OCI-LY1 (cell line): ENCODE data around the gene CEACAM19.

ENCODE experiments used
- H2AFZ ChIP-seq: fragments of 200-600 bp; sonication (generic), shearing (Covaris generic); 2 replicates; pipeline ENCODE4 v1.6.0; 2014; ENCODE audit warnings: antibody characterized with exemption, mild to moderate bottlenecking, low read length
- H3F3A ChIP-seq: fragments of 200-600 bp; sonication (generic), shearing (Covaris generic); 2 replicates; pipeline ENCODE4 v1.6.0; 2014; ENCODE audit warnings: mild to moderate bottlenecking, antibody characterized with exemption, low read length, moderate library complexity; ENCODE audit not compliant: insufficient read depth
- H3K27ac ChIP-seq: fragments of 200-600 bp; sonication (generic); 2 replicates; pipeline ENCODE4 v1.5.1; 2014; ENCODE audit warnings: low read length, mixed run types, mild to moderate bottlenecking, low read depth; ENCODE audit not compliant: poor library complexity, severe bottlenecking
- H3K27me3 ChIP-seq: fragments of 200-600 bp; sonication (generic); 2 replicates; pipeline ENCODE4 v1.6.0; 2014; ENCODE audit warnings: antibody characterized with exemption, mild to moderate bottlenecking, low read length, moderate library complexity; ENCODE audit not compliant: insufficient read depth
- H3K36me3 ChIP-seq: fragments of 200-600 bp; sonication (generic); 2 replicates; pipeline ENCODE4 v1.6.1; 2014; ENCODE audit warnings: mild to moderate bottlenecking, antibody characterized with exemption, low read length, moderate library complexity, mixed read lengths; ENCODE audit not compliant: insufficient read depth
- H3K4me1 ChIP-seq: fragments of 200-600 bp; sonication (generic); 2 replicates; pipeline ENCODE4 v1.5.1; 2014; ENCODE audit warnings: mild to moderate bottlenecking, low read length, moderate library complexity; ENCODE audit not compliant: insufficient read depth, severe bottlenecking
- H3K4me2 ChIP-seq: fragments of 200-600 bp; sonication (generic), shearing (Covaris generic); 2 replicates; pipeline ENCODE4 v1.6.1; 2014; ENCODE audit warnings: low read length
- H3K4me3 ChIP-seq: fragments of 200-600 bp; sonication (generic); 2 replicates; pipeline ENCODE4 v1.5.1; 2014; ENCODE audit warnings: low read length, low read depth, mild to moderate bottlenecking, mixed read lengths; ENCODE audit not compliant: poor library complexity, severe bottlenecking
- H3K79me2 ChIP-seq: fragments of 200-600 bp; shearing (Covaris generic); 2 replicates; pipeline ENCODE4 v1.6.1; 2016; ENCODE audit warnings: mixed run types, low read length, mixed read lengths; ENCODE audit not compliant: insufficient read depth
- H3K9ac ChIP-seq: fragments of 200-600 bp; sonication (generic), shearing (Covaris generic); 2 replicates; pipeline ENCODE4 v1.6.1; 2014; ENCODE audit warnings: mild to moderate bottlenecking, low read length, mixed read lengths
- H3K9me2 ChIP-seq: fragments of 200-600 bp; sonication (generic), shearing (Covaris generic); 2 replicates; pipeline ENCODE4 v1.6.1; 2014; ENCODE audit warnings: low read depth, mild to moderate bottlenecking, low read length, mixed read lengths
- H3K9me3 ChIP-seq: fragments of 200-600 bp; shearing (Covaris generic); 2 replicates; pipeline ENCODE4 v1.6.1; 2014; ENCODE audit warnings: low read length, mixed read lengths
- H4K20me1 ChIP-seq: fragments of 200-600 bp; sonication (generic), shearing (Covaris generic); 2 replicates; pipeline ENCODE4 v1.6.0; 2016; ENCODE audit warnings: mild to moderate bottlenecking, low read length; ENCODE audit not compliant: insufficient read depth
- CTCF ChIP-seq: fragments of 200-600 bp; sonication (generic), shearing (Covaris generic); IDR thresholded peaks from 2 replicates; pipeline ENCODE4 v1.5.1; 2017; ENCODE audit warnings: mild to moderate bottlenecking, antibody characterized with exemption, low read length, moderate library complexity, mixed read lengths
- EZH2 ChIP-seq: fragments of 200-600 bp; sonication (generic), shearing (Covaris generic); IDR thresholded peaks from 2 replicates; pipeline ENCODE4 v1.8.0; 2017; ENCODE audit warnings: borderline replicate concordance, mixed run types, mild to moderate bottlenecking, antibody characterized with exemption, low read length, moderate library complexity, mixed read lengths

The CEACAM19 gene

GRCh38 chr19:44646049-44646416 lies 25.2 kb upstream of the CEACAM19 start:
- Histone ChIP-seq H3K9me2 (no peaks in the 10 kb centered on the region), H3K79me2 (no peaks in the 10 kb centered on the region), H3K9me3 (no peaks in the 10 kb centered on the region), H4K20me1 (no peaks in the 10 kb centered on the region), H3K4me1 (no peaks in the 10 kb centered on the region), H3K27ac (no peak overlapping the region), H3F3A (no peaks in the 10 kb centered on the region), H3K4me2 (no peak overlapping the region), H3K9ac (no peak overlapping the region), H3K27me3 (no peaks in the 10 kb centered on the region), H3K36me3 (no peaks in the 10 kb centered on the region), H2AFZ (no peak overlapping the region), H3K4me3 (no peak overlapping the region)
- TF ChIP-seq CTCF (no peak), EZH2 (no peak)

- Histone ChIP-seq H3K79me2 (no peaks in the 10 kb centered on the region), H3K9me3 (no peaks in the 10 kb centered on the region), H3K9me2 (no peaks in the 10 kb centered on the region), H3K27ac (no peak overlapping the region), H4K20me1 (no peaks in the 10 kb centered on the region), H3K4me1 (no peaks in the 10 kb centered on the region), H3K4me2 (no peak overlapping the region), H3K4me3 (no peak overlapping the region), H3K27me3 (no peaks in the 10 kb centered on the region), H2AFZ (no peak overlapping the region), H3K9ac (no peak overlapping the region), H3K36me3 (no peaks in the 10 kb centered on the region), H3F3A (no peaks in the 10 kb centered on the region)
- no peak for TF ChIP-seq CTCF
- no peak for TF ChIP-seq EZH2
Measured at GRCh38 chr19:44647144-44647543, 24.1 kb upstream of the CEACAM19 start.

- Histone ChIP-seq H3K79me2 (no peaks in the 10 kb centered on the region), H3K4me3 (no peak overlapping the region), H3K9me3 (no peaks in the 10 kb centered on the region), H3K9me2 (no peaks in the 10 kb centered on the region), H4K20me1 (no peaks in the 10 kb centered on the region), H3K27me3 (no peaks in the 10 kb centered on the region), H3K36me3 (no peaks in the 10 kb centered on the region), H2AFZ (no peak overlapping the region), H3K4me2 (no peak overlapping the region), H3K4me1 (no peaks in the 10 kb centered on the region), H3K9ac (no peak overlapping the region), H3K27ac (no peak overlapping the region), H3F3A (no peaks in the 10 kb centered on the region)
- TF ChIP-seq EZH2 (no peak), CTCF (no peak)
Measured at GRCh38 chr19:44648631-44649251, 22.5 kb upstream of the CEACAM19 start.
